Glomerular endothelial cell (primary cell): ENCODE results near the gene MED6. TPM values are rescaled to one million over a fixed set of nuclear protein-coding genes. Genes with fewer than 3 reads are reported as not detected.

Experiments
- DNase-seq: peaks from one replicate; pipeline ENCODE4 v3.0.0-alpha.2; 2011; ENCODE audit warnings: low read depth, low spot score; ENCODE audit errors: extremely low read depth
- total RNA-seq: library from RNA; depleted of rRNA; stranded (reverse); fragments of >200 nt; gene quantifications from 2 replicates; pipeline ENCODE4 v1.2.3, GENCODE V29; 2015

MED6 gene
- total RNA-seq, 1 donor from 2014 or later: 26.8 TPM

- no peak for DNase-seq
Measured at GRCh38 chr14:70601162-70601561, 707 bp upstream of the MED6 start.

- no peak for DNase-seq
Measured at GRCh38 chr14:70599345-70599744, 1.1 kb downstream of the MED6 start.

DNA sequence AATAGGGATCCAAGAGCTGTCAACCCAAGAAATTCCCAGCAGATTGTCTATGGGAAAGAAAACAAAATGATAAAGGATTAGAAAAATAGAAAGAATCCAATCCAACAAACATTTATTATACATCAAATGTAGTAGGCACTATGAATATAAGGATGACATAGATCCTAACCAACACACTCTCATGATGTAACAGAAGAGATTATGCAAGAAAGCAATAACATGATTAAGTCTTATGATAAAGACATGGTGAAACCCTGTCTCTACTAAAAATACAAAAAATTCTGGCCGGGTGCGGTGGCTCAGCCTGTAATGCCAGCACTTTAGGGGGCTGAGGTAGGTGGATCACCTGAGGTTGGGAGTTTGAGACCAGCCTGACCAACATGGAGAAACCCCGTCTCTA is 2.7 kb downstream of the MED6 start:
- no peak for DNase-seq

DNA sequence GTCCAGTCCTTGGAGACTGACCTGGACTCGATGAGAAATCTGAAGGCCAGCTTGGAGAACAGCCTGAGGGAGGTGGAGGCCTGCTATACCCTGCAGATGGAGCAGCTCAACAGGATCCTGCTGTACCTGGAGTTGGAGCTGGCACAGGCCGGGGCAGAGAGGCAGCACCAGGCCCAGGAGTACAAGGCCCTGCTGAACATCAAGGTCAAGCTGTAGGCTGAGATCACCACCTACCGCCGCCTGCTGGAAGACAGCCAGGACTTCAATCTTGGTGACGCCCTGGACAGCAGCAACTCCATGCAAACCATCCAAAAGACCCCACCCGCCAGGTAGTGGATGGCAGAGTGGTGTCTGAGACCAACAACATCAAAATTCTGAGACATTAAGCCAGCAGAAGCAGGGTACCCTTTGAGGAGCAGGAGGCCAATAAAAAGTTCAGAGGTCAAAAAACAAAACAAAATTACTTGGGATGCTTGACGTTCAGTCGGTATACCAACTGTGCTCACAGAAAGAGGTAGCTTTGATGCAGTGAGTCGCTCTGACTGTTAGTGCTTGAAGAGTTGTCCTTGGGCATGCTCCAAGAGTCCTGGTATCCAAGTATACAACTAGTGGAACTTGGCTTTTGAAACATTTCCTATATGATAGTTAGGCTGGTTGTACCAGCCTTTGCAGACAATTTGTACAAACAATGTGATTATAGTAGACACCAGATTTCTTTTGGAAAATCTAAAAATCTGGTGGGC is 4.8 kb downstream of the MED6 start:
- no peak for DNase-seq

GRCh38 chr14:70594461-70594860 is 6.0 kb downstream of the MED6 start:
- no peak for DNase-seq

GRCh38 chr14:70585231-70585630 is 15.2 kb downstream of the MED6 start:
- DNase-seq: no peak

DNA sequence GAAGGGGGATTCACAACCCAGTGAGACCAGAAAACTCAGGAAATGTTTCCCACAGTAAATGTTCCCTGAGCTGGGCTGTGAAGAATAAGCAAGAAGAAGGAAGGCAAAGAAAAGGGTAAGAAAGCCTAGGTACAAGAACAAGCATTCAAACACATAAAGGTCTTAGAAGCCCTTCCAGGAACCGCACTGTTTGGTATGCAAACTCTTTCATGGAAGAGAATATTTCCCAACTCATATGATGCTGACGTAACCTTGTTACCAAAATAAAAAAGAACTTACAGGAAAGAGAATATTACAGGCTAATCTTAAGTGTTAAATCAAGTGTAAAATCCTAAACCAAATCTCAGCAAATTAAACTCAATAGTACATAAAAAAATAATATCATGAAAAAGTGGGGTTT is 23.6 kb downstream of the MED6 start:
- no peak for DNase-seq

- no peak for DNase-seq
Measured at GRCh38 chr14:70573050-70573449, 27.4 kb downstream of the MED6 start.

DNA sequence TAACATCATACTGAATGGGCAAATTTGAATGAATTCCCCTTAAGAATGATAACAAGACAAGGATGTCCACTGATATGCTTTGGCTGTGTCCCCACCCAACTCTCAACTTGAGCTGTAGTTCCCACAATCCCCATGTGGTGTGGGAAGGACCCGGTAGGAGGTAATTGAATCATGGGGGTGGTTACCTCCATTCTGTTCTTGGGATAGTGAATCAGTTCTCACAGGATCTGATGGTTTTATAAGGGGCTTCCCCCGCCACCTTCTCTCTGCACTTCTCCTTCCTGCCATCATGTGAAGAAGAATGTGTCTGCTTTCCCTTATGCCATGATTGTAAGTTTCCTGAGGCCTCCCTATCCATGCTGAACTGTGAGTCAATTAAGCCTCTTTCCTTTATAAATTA is 29.3 kb downstream of the MED6 start:
- no peak for DNase-seq

DNA sequence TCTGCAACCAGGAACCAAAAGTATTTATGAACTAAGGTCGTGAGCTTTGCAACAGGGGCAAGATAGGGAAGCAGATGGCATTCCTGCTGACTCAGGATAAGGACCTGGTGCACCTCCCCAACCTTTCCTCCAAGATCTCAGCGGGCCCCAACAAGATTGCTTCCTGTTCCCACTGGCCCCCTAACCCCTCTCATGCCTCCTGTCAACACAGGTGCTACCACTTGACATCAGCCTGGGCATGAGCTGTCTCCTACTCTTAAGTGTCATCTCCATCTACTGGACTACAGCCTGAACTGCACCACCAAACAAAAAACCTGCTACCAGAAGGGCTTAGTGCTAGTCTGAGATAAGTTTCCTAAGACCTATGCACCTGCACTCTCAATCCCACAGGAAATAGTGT is 32.7 kb downstream of the MED6 start:
- peak; percentile 12 for DNase-seq

- DNase-seq: no peak
Measured at GRCh38 chr14:70563869-70564268, 36.6 kb downstream of the MED6 start.

- no peak for DNase-seq
Measured at GRCh38 chr14:70563417-70563816, 37.0 kb downstream of the MED6 start.

GRCh38 chr14:70558356-70558755 is 42.1 kb downstream of the MED6 start:
- no peak for DNase-seq

DNA sequence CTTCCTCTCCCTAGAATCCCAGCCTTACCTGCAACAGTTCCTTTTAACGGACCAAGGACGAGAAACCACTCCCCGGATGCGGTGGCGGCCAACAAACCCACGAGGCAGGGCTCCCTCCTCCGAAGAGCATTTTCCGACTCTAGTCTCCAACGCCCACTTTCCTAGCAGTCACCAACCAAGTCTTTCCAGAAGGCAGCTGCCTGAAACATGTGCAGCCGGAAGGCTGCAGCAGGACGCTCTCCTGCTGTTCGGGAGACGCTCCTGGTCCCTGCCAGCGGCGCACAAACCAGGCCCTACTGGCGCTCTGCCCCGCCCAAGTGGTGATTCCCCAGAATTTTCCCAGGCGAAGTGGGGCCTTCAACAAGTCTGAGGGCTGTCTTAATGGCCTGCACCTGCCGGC is 44.6 kb downstream of the MED6 start:
- no peak for DNase-seq

GRCh38 chr14:70538087-70538486 is 62.4 kb downstream of the MED6 start:
- no peak for DNase-seq

DNA sequence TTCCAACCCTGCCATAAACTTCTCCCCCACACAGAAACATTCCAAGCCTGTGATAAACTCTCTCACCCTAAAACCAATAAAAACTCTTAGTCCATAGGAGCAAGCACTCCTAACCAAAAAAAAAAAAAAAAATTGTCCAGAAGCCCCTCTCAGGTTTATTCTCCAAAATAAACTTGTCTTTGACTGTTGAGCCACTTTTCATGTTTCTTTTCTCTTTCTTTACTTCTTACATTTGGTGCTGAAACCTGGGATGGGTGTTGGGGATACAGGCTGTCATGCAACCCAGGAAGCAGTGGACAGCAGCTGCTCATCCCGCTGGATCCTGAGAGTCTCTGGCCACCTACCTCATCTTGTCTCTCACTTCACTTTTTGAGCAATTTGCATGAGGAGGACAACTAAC is 63.6 kb downstream of the MED6 start:
- DNase-seq: no peak

DNA sequence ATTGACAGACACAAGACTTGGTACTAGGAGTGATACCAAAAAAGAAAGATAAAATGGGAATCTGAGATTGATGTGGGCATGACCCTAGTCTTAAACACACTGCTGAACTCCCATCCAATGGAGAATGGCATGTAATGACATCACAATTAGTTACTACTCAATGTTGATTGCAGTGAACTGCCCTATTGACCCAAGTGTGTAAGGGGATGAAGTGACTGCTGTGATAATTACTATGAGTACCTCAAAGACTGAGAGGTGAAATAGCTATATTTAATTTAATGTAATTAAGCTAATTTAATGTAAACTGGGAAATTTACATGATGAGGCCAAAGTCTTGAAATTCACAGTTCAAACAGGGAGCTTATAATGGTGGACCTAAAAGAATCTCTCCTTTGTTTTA is 65.6 kb downstream of the MED6 start, which contains the start of gene ADAM20:
Gene ADAM20, minus strand, starts transcription at position 101 of the 400 bp plus-strand sequence. CDS start 10,247 bp downstream, outside the sequence.
- DNase-seq: no peak

Other genes starting within 250 kb of the MED6 start
- 30.4 and 34.0 TPM in 2 replicates for gene COX16, start 241.0 kb downstream of the MED6 start, total RNA-seq
- 23.5 and 24.7 TPM in 2 replicates for gene SYNJ2BP, start 183.6 kb downstream of the MED6 start, total RNA-seq
- gene ADAM21, start 148.5 kb downstream of the MED6 start, total RNA-seq: 0.12 and 0.19 TPM in 2 replicates
- 0.10 and 0.47 TPM in 2 replicates for gene ADAM20, start 65.7 kb downstream of the MED6 start, total RNA-seq
- 0.76 and 4.3 TPM in 2 replicates for gene TTC9, start 41.3 kb upstream of the MED6 start, total RNA-seq
- 0.88 and 2.6 TPM in 2 replicates for gene MAP3K9, start 208.9 kb upstream of the MED6 start, total RNA-seq